KBM-7 (cell line): ENCODE results near the gene EXOC7.

Experiments used
- DNase-seq: peaks from one replicate; pipeline ENCODE4 v3.0.0-alpha.2; 2015
- in situ Hi-C: fragments of 300-500 bp; cut with MboI; formaldehyde crosslinking; loops from 2 replicates; pipeline ENCODE4 v1.14.3; 2020; ENCODE audit warnings: low sequenced_read_pairs, low pct_unique_long_range_greater_than_20kb, mixed read lengths

The EXOC7 gene

DNA sequence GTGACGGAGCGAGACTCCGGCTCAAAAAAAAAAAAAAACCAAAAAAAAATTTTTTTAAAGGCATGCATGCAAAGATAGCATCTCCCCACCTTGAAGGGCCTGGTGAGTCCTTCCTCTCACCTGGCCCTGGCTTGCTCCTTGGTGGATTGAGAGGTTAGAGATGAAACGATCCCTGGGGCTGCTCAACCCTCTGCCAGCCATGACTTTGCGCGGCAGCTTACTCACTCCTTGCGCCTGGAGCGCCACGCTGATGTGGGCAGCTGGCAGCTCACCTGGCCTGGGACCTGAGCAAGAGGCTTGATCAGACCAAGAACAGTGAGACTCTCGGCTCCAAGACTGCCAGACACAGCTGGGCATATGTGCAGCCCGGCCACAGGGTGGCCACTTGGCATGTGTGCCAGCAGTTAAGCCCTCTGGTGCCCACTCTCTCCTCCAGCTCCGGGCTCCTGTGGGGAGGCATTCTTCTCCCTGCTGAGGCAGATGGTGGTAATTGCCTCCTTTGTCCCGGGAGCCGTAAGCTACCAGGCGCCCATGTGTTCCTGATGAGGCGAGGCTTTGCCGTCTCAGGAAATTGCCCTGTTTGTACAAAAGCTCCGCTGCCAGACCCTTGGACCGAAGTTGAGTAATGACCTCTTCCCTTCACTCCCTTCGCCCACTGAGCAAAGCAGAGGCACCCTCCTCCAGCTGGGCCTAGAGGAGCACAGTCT lies 71.4 kb downstream of the EXOC7 start:
- no peak for DNase-seq
- in situ Hi-C loops, result no loop called here
